ENCODE data around the gene DCTN3.
"Not testable (repeated sequence)": the region's sequence is repeated elsewhere in the genome, so short reads cannot be mapped to it uniquely, and the experiment has no call there.

The DCTN3 gene

GRCh38 chr9:34647084-34647403, 26.7 kb upstream of the DCTN3 start:
- no peak for DNase-seq (ENCODE audit: low spot score)

GRCh38 chr9:34646211-34647083, 26.2 kb upstream of the DCTN3 start, which contains the start of gene GALT:
Gene GALT (plus strand): TSS chr9:34646675. CDS start chr9:34646705, 30 bp downstream.
- DNase-seq (ENCODE audit: low spot score), result peak; percentile 93

- DNase-seq (ENCODE audit: low spot score), result no peak
Observed at GRCh38 chr9:34644766-34645314, 24.5 kb upstream of the DCTN3 start.

- no peak for DNase-seq (ENCODE audit: low spot score)
Observed at GRCh38 chr9:34642679-34643078, 22.4 kb upstream of the DCTN3 start.

GRCh38 chr9:34639322-34639721, 19.0 kb upstream of the DCTN3 start:
- DNase-seq (ENCODE audit: low spot score), result not testable (repeated sequence)

- DNase-seq (ENCODE audit: low spot score), result no peak
Observed at GRCh38 chr9:34638138-34638445, 17.8 kb upstream of the DCTN3 start.

GRCh38 chr9:34637356-34638137, 17.3 kb upstream of the DCTN3 start, which contains the start of gene SIGMAR1:
Gene SIGMAR1 (minus strand): TSS chr9:34637787. CDS start chr9:34637697, 90 bp downstream.
- DNase-seq (ENCODE audit: low spot score), result peak; percentile 94

- DNase-seq (ENCODE audit: low spot score), result no peak
Observed at GRCh38 chr9:34636791-34637355, 16.6 kb upstream of the DCTN3 start.

- no peak for DNase-seq (ENCODE audit: low spot score)
Observed at GRCh38 chr9:34635556-34635955, 15.3 kb upstream of the DCTN3 start.

GRCh38 chr9:34634551-34635248, 14.4 kb upstream of the DCTN3 start:
- no peak for DNase-seq (ENCODE audit: low spot score)

- DNase-seq (ENCODE audit: low spot score), result peak; percentile 80
Observed at GRCh38 chr9:34633851-34634550, 13.7 kb upstream of the DCTN3 start.

GRCh38 chr9:34633166-34633565, 12.9 kb upstream of the DCTN3 start:
- DNase-seq (ENCODE audit: low spot score), result no peak

- no peak for DNase-seq (ENCODE audit: low spot score)
Observed at GRCh38 chr9:34630402-34631154, 10.3 kb upstream of the DCTN3 start.

- no peak for DNase-seq (ENCODE audit: low spot score)
Observed at GRCh38 chr9:34629491-34629808, 9.2 kb upstream of the DCTN3 start.

- no peak for DNase-seq (ENCODE audit: low spot score)
Observed at GRCh38 chr9:34628656-34629490, 8.6 kb upstream of the DCTN3 start, which contains the start of gene ARID3C. Gene ARID3C (minus strand): TSS chr9:34629066. CDS start chr9:34628014, 1,052 bp downstream.

GRCh38 chr9:34627716-34628655, 7.7 kb upstream of the DCTN3 start:
- DNase-seq (ENCODE audit: low spot score), result no peak

GRCh38 chr9:34625186-34625486, 4.8 kb upstream of the DCTN3 start:
- no peak for DNase-seq (ENCODE audit: low spot score)

- DNase-seq (ENCODE audit: low spot score), result no peak
Observed at GRCh38 chr9:34624475-34625185, 4.3 kb upstream of the DCTN3 start.

All from hematopoietic multipotent progenitor cell treated with erythropoietin and hydrocortisone succinate and interleukin-3 and kit ligand, for 15 days (in vitro differentiated cells).